Astrocyte (in vitro differentiated cells and primary cell): Measurements from ENCODE around the gene CTNND2. TPM values are rescaled to one million over a fixed set of nuclear protein-coding genes. Genes with fewer than 3 reads are reported as not detected.

Experiments used
- DNase-seq: peaks from one replicate; pipeline ENCODE4 v3.0.0-alpha.2; 2010; ENCODE audit warnings: low read depth
- FAIRE-seq: peaks from 2 replicates; lab custom pipeline; 2011; peaks lifted over from hg19 to GRCh38; lab: Jason Lieb, UNC
- H2AFZ ChIP-seq: 2 replicates; pipeline ENCODE4 v1.6.0; 2012; ENCODE audit warnings: low read depth, low read length, inconsistent platforms
- H3K27ac ChIP-seq: 2 replicates; pipeline ENCODE4 v1.5.1; 2011; ENCODE audit warnings: low read depth, low read length, inconsistent platforms
- H3K27me3 ChIP-seq: 2 replicates; pipeline ENCODE4 v1.6.0; 2011; ENCODE audit warnings: low read length, inconsistent platforms; ENCODE audit not compliant: insufficient read depth
- H3K36me3 ChIP-seq: 2 replicates; pipeline ENCODE4 v1.5.1; 2011; ENCODE audit warnings: low read length, inconsistent platforms; ENCODE audit not compliant: insufficient read depth
- H3K4me1 ChIP-seq: 2 replicates; pipeline ENCODE4 v1.5.1; 2011; ENCODE audit warnings: low read length, inconsistent platforms; ENCODE audit not compliant: insufficient read depth
- H3K4me2 ChIP-seq: 2 replicates; pipeline ENCODE4 v1.6.0; 2012; ENCODE audit warnings: low read length, inconsistent platforms
- H3K4me3 ChIP-seq: 2 replicates; pipeline ENCODE4 v1.5.1; 2011; ENCODE audit warnings: low read depth, mild to moderate bottlenecking, low read length, inconsistent platforms; ENCODE audit not compliant: insufficient read depth
- H3K79me2 ChIP-seq: 2 replicates; pipeline ENCODE4 v1.6.0; 2012; ENCODE audit warnings: mild to moderate bottlenecking, low read length, inconsistent platforms; ENCODE audit not compliant: insufficient read depth
- H3K9ac ChIP-seq: 2 replicates; pipeline ENCODE4 v1.6.0; 2012; ENCODE audit warnings: mild to moderate bottlenecking, low read length, inconsistent platforms
- H3K9me3 ChIP-seq: 2 replicates; pipeline ENCODE4 v1.5.1; 2012; ENCODE audit warnings: low read depth, mild to moderate bottlenecking, low read length, inconsistent platforms; ENCODE audit not compliant: insufficient read depth
- H4K20me1 ChIP-seq: 2 replicates; pipeline ENCODE4 v1.6.0; 2012; ENCODE audit warnings: low read length, inconsistent platforms; ENCODE audit not compliant: insufficient read depth
- H3K27ac Mint-ChIP-seq: one replicate; pipeline ENCODE4 v1.8.0; 2021; ENCODE audit warnings: mild to moderate bottlenecking, mixed read lengths; ENCODE audit not compliant: unreplicated experiment
- H3K27me3 Mint-ChIP-seq: one replicate; pipeline ENCODE4 v1.8.0; 2021; ENCODE audit warnings: low read depth, mixed read lengths; ENCODE audit not compliant: unreplicated experiment
- H3K36me3 Mint-ChIP-seq: one replicate; pipeline ENCODE4 v1.8.0; 2021; ENCODE audit warnings: low read depth, mixed read lengths; ENCODE audit not compliant: unreplicated experiment
- H3K4me1 Mint-ChIP-seq: one replicate; pipeline ENCODE4 v1.8.0; 2021; ENCODE audit warnings: low read depth, mixed read lengths; ENCODE audit not compliant: unreplicated experiment
- H3K4me3 Mint-ChIP-seq: one replicate; pipeline ENCODE4 v1.8.0; 2021; ENCODE audit warnings: mild to moderate bottlenecking, moderate library complexity, mixed read lengths; ENCODE audit not compliant: unreplicated experiment
- H3K9me3 Mint-ChIP-seq: one replicate; pipeline ENCODE4 v1.8.0; 2021; ENCODE audit warnings: mild to moderate bottlenecking, mixed read lengths; ENCODE audit not compliant: unreplicated experiment
- CTCF ChIP-seq: IDR thresholded peaks from 2 replicates; pipeline ENCODE4 v1.5.1; 2011; ENCODE audit warnings: low read depth, mild to moderate bottlenecking, inconsistent platforms, low read length, moderate library complexity; ENCODE audit not compliant: insufficient read depth
- EZH2 ChIP-seq: IDR thresholded peaks from 2 replicates; pipeline ENCODE4 v1.6.1; 2012; ENCODE audit warnings: mild to moderate bottlenecking, low read length, inconsistent platforms; ENCODE audit not compliant: insufficient read depth
- total RNA-seq: library from RNA; stranded (reverse); gene quantifications from 2 replicates; pipeline ENCODE4 v1.2.1, GENCODE V29; 2021

Gene CTNND2
- total RNA-seq, 1 donor from 2014 or later, result 4.5 TPM

- H3K4me1 Mint-ChIP-seq, result peaks cover 7% of the 10 kb centered on the region
- Histone ChIP-seq H3K27me3 (no peaks in the 10 kb centered on the region), H3K4me3 (no peak overlapping the region), H3K36me3 (no peaks in the 10 kb centered on the region), H2AFZ (no peak overlapping the region), H3K9me3 (no peaks in the 10 kb centered on the region), H3K79me2 (no peaks in the 10 kb centered on the region), H4K20me1 (no peaks in the 10 kb centered on the region), H3K4me1 (peaks cover 2% of the 10 kb centered on the region), H3K4me2 (no peak overlapping the region), H3K9ac (no peak overlapping the region), H3K27ac (no peak overlapping the region)
- H3K36me3 Mint-ChIP-seq, result no peaks in the 10 kb centered on the region
- FAIRE-seq (no peak), DNase-seq (no peak)
- TF ChIP-seq CTCF, result no peak
- no peak for TF ChIP-seq EZH2
- no peak overlapping the region for H3K4me3 Mint-ChIP-seq
- H3K9me3 Mint-ChIP-seq, result no peaks in the 10 kb centered on the region
- no peak overlapping the region for H3K27ac Mint-ChIP-seq
- peaks cover 4% of the 10 kb centered on the region for H3K27me3 Mint-ChIP-seq
These were observed 739.5 kb downstream of the CTNND2 start for GRCh38 chr5:11164531-11165294.

- Histone ChIP-seq H2AFZ (no peak overlapping the region), H3K4me3 (no peak overlapping the region), H4K20me1 (no peaks in the 10 kb centered on the region), H3K9me3 (no peaks in the 10 kb centered on the region), H3K4me2 (no peak overlapping the region), H3K4me1 (no peaks in the 10 kb centered on the region), H3K9ac (no peak overlapping the region), H3K36me3 (no peaks in the 10 kb centered on the region), H3K27ac (no peak overlapping the region), H3K27me3 (no peaks in the 10 kb centered on the region), H3K79me2 (no peaks in the 10 kb centered on the region)
- DNase-seq, result no peak
- Mint-ChIP-seq H3K27me3 (peaks cover 11% of the 10 kb centered on the region), H3K4me3 (no peak overlapping the region), H3K9me3 (no peaks in the 10 kb centered on the region), H3K27ac (no peak overlapping the region), H3K36me3 (no peaks in the 10 kb centered on the region), H3K4me1 (no peaks in the 10 kb centered on the region)
- TF ChIP-seq CTCF, result no peak
- TF ChIP-seq EZH2, result no peak
- no peak for FAIRE-seq
These were observed 747.1 kb downstream of the CTNND2 start for GRCh38 chr5:11157132-11157531.
